CD4-positive, alpha-beta memory T cell (primary cell): ENCODE results near the gene ADGRG3. TPM values are rescaled to one million over a fixed set of nuclear protein-coding genes. Genes with fewer than 3 reads are reported as not detected.
A peak's percentile ranks its signal among the peaks of the same experiment; 100 is the strongest.

Experiments used
- CTCF ChIA-PET: fragments of 350-600 bp; sonication (Branson Sonifier 250); formaldehyde crosslinking; loops from one replicate; lab custom pipeline; 2021; ENCODE audit warnings: inconsistent platforms; ENCODE audit not compliant: partially characterized antibody; lab: Charles Lee
- POLR2A ChIA-PET: fragments of 350-600 bp; sonication (Branson Sonifier 250); formaldehyde crosslinking; loops from one replicate; lab custom pipeline; 2021; ENCODE audit not compliant: partially characterized antibody; lab: Charles Lee
- DNase-seq, 5 donors: peaks; one replicate each; pipeline versions ENCODE4 v3.0.0 to v3.0.0-alpha.2; 2020 to 2022; ENCODE audit warnings: mixed read lengths in 1 of 5
- H3K27ac ChIP-seq: one replicate; pipeline ENCODE4 v1.7.0; 2013; ENCODE audit warnings: low read depth, low read length
- H3K27me3 ChIP-seq: 2 replicates; pipeline ENCODE4 v1.7.0; 2013; ENCODE audit warnings: mild to moderate bottlenecking, low read length, moderate library complexity; ENCODE audit not compliant: insufficient read depth
- H3K36me3 ChIP-seq: 2 replicates; pipeline ENCODE4 v1.7.0; 2013; ENCODE audit warnings: mild to moderate bottlenecking, low read length, moderate library complexity; ENCODE audit not compliant: insufficient read depth
- H3K4me1 ChIP-seq: 2 replicates; pipeline ENCODE4 v1.7.0; 2013; ENCODE audit warnings: mild to moderate bottlenecking, low read length, moderate library complexity; ENCODE audit not compliant: insufficient read depth
- H3K4me3 ChIP-seq, 2 donors: one replicate each; pipeline ENCODE4 v1.7.0; 2013; ENCODE audit warnings: low read length in 2 of 2, mild to moderate bottlenecking in 1 of 2
- H3K9me3 ChIP-seq, 2 donors: one replicate each; pipeline ENCODE4 v1.7.0; 2013; ENCODE audit warnings: low read length in 2 of 2, control low read depth in 1 of 2; ENCODE audit not compliant: control insufficient read depth in 1 of 2
- H3K27ac Mint-ChIP-seq, 7 donors: one replicate each; pipeline ENCODE4 v1.8.0; 2020 to 2021; ENCODE audit warnings: mixed read lengths in 7 of 7, mild to moderate bottlenecking in 6 of 7, inconsistent platforms in 3 of 7, moderate library complexity in 3 of 7
- H3K27me3 Mint-ChIP-seq, 2 donors: one replicate each; pipeline ENCODE4 v1.8.0; 2020 to 2021; ENCODE audit warnings: mixed read lengths in 2 of 2
- H3K36me3 Mint-ChIP-seq, 2 donors: one replicate each; pipeline ENCODE4 v1.8.0; 2020 to 2021; ENCODE audit warnings: mixed read lengths in 2 of 2, inconsistent platforms in 1 of 2, mild to moderate bottlenecking in 1 of 2
- H3K4me1 Mint-ChIP-seq, 4 donors: one replicate each; pipeline ENCODE4 v1.8.0; 2020 to 2021; ENCODE audit warnings: mixed read lengths in 4 of 4, mild to moderate bottlenecking in 1 of 4
- H3K4me3 Mint-ChIP-seq, 8 donors: one replicate each; pipeline ENCODE4 v1.8.0; 2020 to 2021; ENCODE audit warnings: mixed read lengths in 8 of 8, mild to moderate bottlenecking in 7 of 8, moderate library complexity in 6 of 8, inconsistent platforms in 3 of 8
- H3K9me3 Mint-ChIP-seq, 8 donors: one replicate each; pipeline ENCODE4 v1.8.0; 2020 to 2021; ENCODE audit warnings: mixed read lengths in 8 of 8, mild to moderate bottlenecking in 5 of 8, inconsistent platforms in 3 of 8, moderate library complexity in 1 of 8
- intact Hi-C: fragments of 100-400 bp; cut with micrococcal nuclease; formaldehyde crosslinking; loops from one replicate; pipeline ENCODE4 v1.15.1; 2023
- polyA plus RNA-seq, 2 donors: library from polyadenylated mRNA; unstranded; fragments of 300-500 nt; fragmentation: Illumina TruSeq; gene quantifications; one replicate each; pipeline ENCODE4 v1.2.3, GENCODE V29; 2021
- total RNA-seq, 2 experiments: library from RNA; stranded (reverse); gene quantifications; one replicate each; pipeline ENCODE4 v1.2.3, GENCODE V29; 2021

ADGRG3 gene
- total and polyA plus RNA-seq, 4 experiments from 2014 or later: not detected

GRCh38 chr16:57695680-57696069 lies 27.6 kb downstream of the ADGRG3 start:
- no peaks in the 10 kb centered on the region for H3K36me3 Mint-ChIP-seq
- no peak overlapping the region for H3K27ac ChIP-seq
- no peaks in the 10 kb centered on the region for H3K36me3 ChIP-seq
- H3K4me1 ChIP-seq: no peaks in the 10 kb centered on the region
- POLR2A ChIA-PET: no interaction called here
- no peaks in the 10 kb centered on the region for H3K9me3 Mint-ChIP-seq
- no peak overlapping the region for H3K4me3 Mint-ChIP-seq
- H3K4me3 ChIP-seq: no peak overlapping the region
- no peaks in the 10 kb centered on the region for H3K27me3 ChIP-seq
- peaks cover 0 to 2% of the 10 kb centered on the region in 2 donors for H3K27me3 Mint-ChIP-seq
- peaks cover 0 to 2% (median 0%) of the 10 kb centered on the region in 4 donors for H3K4me1 Mint-ChIP-seq
- H3K9me3 ChIP-seq: no peaks in the 10 kb centered on the region
- DNase-seq: no peak
- intact Hi-C loops: no loop called here
- CTCF ChIA-PET: no interaction called here
- H3K27ac Mint-ChIP-seq: no peak overlapping the region

- H3K27ac ChIP-seq: no peak overlapping the region
- no peaks in the 10 kb centered on the region for H3K9me3 Mint-ChIP-seq
- H3K27ac Mint-ChIP-seq: no peak overlapping the region
- H3K9me3 ChIP-seq: no peaks in the 10 kb centered on the region
- H3K36me3 ChIP-seq: no peaks in the 10 kb centered on the region
- no peaks in the 10 kb centered on the region for H3K4me1 ChIP-seq
- peaks cover 0 to 2% of the 10 kb centered on the region in 2 donors for H3K27me3 Mint-ChIP-seq
- H3K4me1 Mint-ChIP-seq: peaks cover 0 to 2% (median 0%) of the 10 kb centered on the region in 4 donors
- ChIA-PET CTCF (no interaction called here), POLR2A (no interaction called here)
- DNase-seq: no peak
- intact Hi-C loops: no loop called here
- H3K4me3 Mint-ChIP-seq: no peak overlapping the region
- no peaks in the 10 kb centered on the region for H3K36me3 Mint-ChIP-seq
- no peak overlapping the region for H3K4me3 ChIP-seq
- no peaks in the 10 kb centered on the region for H3K27me3 ChIP-seq
Observed at GRCh38 chr16:57696240-57696639, 28.1 kb downstream of the ADGRG3 start.

GRCh38 chr16:57697896-57698537 lies 29.9 kb downstream of the ADGRG3 start:
- DNase-seq: no peak
- no peaks in the 10 kb centered on the region for H3K27me3 ChIP-seq
- no peaks in the 10 kb centered on the region for H3K4me1 ChIP-seq
- no peak overlapping the region for H3K4me3 ChIP-seq
- Mint-ChIP-seq H3K4me1 (peaks cover 0 to 2% (median 0%) of the 10 kb centered on the region in 4 donors), H3K9me3 (no peaks in the 10 kb centered on the region), H3K27ac (peak overlapping the region in 1 of 7 donors; percentile 6), H3K36me3 (no peaks in the 10 kb centered on the region), H3K27me3 (peaks cover 0 to 2% of the 10 kb centered on the region in 2 donors), H3K4me3 (no peak overlapping the region)
- no peaks in the 10 kb centered on the region for H3K36me3 ChIP-seq
- intact Hi-C loops: no loop called here
- H3K9me3 ChIP-seq: no peaks in the 10 kb centered on the region
- POLR2A ChIA-PET: no interaction called here
- CTCF ChIA-PET: interaction anchor here (1.5 kb wide), 1 partner anchor 107 kb away, joined by 3 read pairs; no protein-coding TSS in a partner anchor
- H3K27ac ChIP-seq: no peak overlapping the region

DNA sequence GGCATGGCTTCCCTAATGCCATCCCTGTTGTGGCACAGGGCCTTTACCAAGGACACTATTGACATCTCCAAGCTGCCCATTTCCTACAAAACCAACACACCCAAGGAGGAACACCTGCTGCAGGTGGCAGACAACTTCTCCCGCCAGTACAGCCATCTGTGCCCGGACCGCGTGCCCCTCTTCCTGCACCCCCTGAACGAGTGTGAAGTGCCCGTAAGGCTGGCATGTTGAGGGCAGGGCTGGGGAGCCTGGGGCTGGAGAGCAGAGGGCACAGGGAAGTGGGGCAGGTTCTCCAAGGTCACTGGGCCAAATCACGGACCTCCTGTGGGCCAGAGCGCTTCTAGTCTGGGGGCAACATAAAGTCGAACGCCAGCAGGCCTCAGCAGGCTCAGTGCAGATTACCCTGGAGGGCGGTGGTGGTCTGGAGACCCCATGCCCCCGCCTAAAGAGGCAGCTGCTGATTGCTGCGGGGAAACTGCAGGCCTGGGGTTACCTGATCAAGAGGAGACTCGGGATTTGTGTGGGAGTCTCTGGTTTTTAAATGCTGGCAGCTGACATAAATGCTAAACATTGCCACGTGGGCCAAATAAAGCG lies 30.8 kb downstream of the ADGRG3 start:
- no peak for DNase-seq
- H3K36me3 Mint-ChIP-seq: no peaks in the 10 kb centered on the region
- H3K27ac Mint-ChIP-seq: no peak overlapping the region
- intact Hi-C loops: no loop called here
- ChIA-PET POLR2A (no interaction called here), CTCF (interaction anchor here (1.5 kb wide), 1 partner anchor 108 kb away, joined by 3 read pairs; no protein-coding TSS in a partner anchor)
- H3K4me1 Mint-ChIP-seq: peaks cover 0 to 2% (median 0%) of the 10 kb centered on the region in 4 donors
- no peaks in the 10 kb centered on the region for H3K27me3 ChIP-seq
- H3K27me3 Mint-ChIP-seq: peaks cover 0 to under 1% of the 10 kb centered on the region in 2 donors
- no peaks in the 10 kb centered on the region for H3K36me3 ChIP-seq
- H3K4me1 ChIP-seq: no peaks in the 10 kb centered on the region
- no peak overlapping the region for H3K4me3 Mint-ChIP-seq
- H3K9me3 ChIP-seq: no peaks in the 10 kb centered on the region
- H3K9me3 Mint-ChIP-seq: no peaks in the 10 kb centered on the region
- H3K27ac ChIP-seq: no peak overlapping the region
- H3K4me3 ChIP-seq: no peak overlapping the region

- ChIA-PET POLR2A (no interaction called here), CTCF (interaction anchor here (1.5 kb wide), 1 partner anchor 108 kb away, joined by 3 read pairs; no protein-coding TSS in a partner anchor)
- H3K4me1 Mint-ChIP-seq: peaks cover 0 to 2% (median 0%) of the 10 kb centered on the region in 4 donors
- Histone ChIP-seq H3K4me1 (no peaks in the 10 kb centered on the region), H3K27ac (no peak overlapping the region), H3K4me3 (no peak overlapping the region), H3K36me3 (no peaks in the 10 kb centered on the region), H3K27me3 (no peaks in the 10 kb centered on the region), H3K9me3 (no peaks in the 10 kb centered on the region)
- intact Hi-C loops: no loop called here
- no peaks in the 10 kb centered on the region for H3K9me3 Mint-ChIP-seq
- H3K27ac Mint-ChIP-seq: no peak overlapping the region
- H3K4me3 Mint-ChIP-seq: no peak overlapping the region
- no peak for DNase-seq
- no peaks in the 10 kb centered on the region for H3K27me3 Mint-ChIP-seq
- H3K36me3 Mint-ChIP-seq: no peaks in the 10 kb centered on the region
Observed at GRCh38 chr16:57699481-57699880, 31.4 kb downstream of the ADGRG3 start.

DNA sequence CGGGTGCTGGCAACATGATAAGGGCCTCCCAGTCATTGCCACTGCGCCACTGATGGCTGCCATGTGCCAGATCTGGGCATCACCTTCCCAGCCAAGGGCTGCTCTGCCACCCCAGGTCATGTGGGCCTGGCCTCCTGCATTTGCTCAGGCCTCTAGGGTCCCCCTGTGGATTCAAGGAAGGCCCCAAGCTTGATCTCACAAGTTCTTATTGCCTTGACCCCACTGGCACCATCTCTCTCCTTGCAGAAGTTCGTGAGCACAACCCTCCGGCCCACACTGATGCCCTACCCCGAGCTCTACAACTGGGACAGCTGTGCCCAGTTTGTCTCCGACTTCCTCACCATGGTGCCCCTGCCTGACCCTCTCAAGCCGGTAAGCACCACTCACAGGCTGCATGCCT lies 31.8 kb downstream of the ADGRG3 start:
- H3K36me3 Mint-ChIP-seq: no peaks in the 10 kb centered on the region
- CTCF ChIA-PET: interaction anchor here (0.7 kb wide), 1 partner anchor 404 kb away, joined by 5 read pairs; no protein-coding TSS in a partner anchor
- no peaks in the 10 kb centered on the region for H3K27me3 Mint-ChIP-seq

GRCh38 chr16:57700781-57701551 lies 32.9 kb downstream of the ADGRG3 start:
- Histone ChIP-seq H3K4me1 (no peaks in the 10 kb centered on the region), H3K27ac (no peak overlapping the region), H3K9me3 (no peaks in the 10 kb centered on the region), H3K36me3 (no peaks in the 10 kb centered on the region), H3K4me3 (no peak overlapping the region), H3K27me3 (no peaks in the 10 kb centered on the region)
- DNase-seq: no peak
- no peaks in the 10 kb centered on the region for H3K9me3 Mint-ChIP-seq
- no peaks in the 10 kb centered on the region for H3K4me1 Mint-ChIP-seq
- no peaks in the 10 kb centered on the region for H3K27me3 Mint-ChIP-seq
- no peak overlapping the region for H3K4me3 Mint-ChIP-seq
- intact Hi-C loops: no loop called here
- H3K36me3 Mint-ChIP-seq: no peaks in the 10 kb centered on the region
- H3K27ac Mint-ChIP-seq: no peak overlapping the region
- ChIA-PET CTCF (interaction anchor here (0.7 kb wide), 1 partner anchor 403 kb away, joined by 5 read pairs; no protein-coding TSS in a partner anchor), POLR2A (no interaction called here)

More for the DNA sequence above, 31.8 kb downstream of the ADGRG3 start:
- Histone ChIP-seq H3K9me3 (no peaks in the 10 kb centered on the region), H3K4me1 (no peaks in the 10 kb centered on the region), H3K36me3 (no peaks in the 10 kb centered on the region), H3K4me3 (no peak overlapping the region), H3K27me3 (no peaks in the 10 kb centered on the region), H3K27ac (no peak overlapping the region)
- no peaks in the 10 kb centered on the region for H3K4me1 Mint-ChIP-seq
- H3K9me3 Mint-ChIP-seq: no peaks in the 10 kb centered on the region
- H3K4me3 Mint-ChIP-seq: no peak overlapping the region
- no peak overlapping the region for H3K27ac Mint-ChIP-seq
- intact Hi-C loops: no loop called here
- no peak for DNase-seq
- POLR2A ChIA-PET: no interaction called here
